SU-DHL-6 (cell line): ENCODE data around the gene MED12L.
"Not testable (repeated sequence)": the region's sequence is repeated elsewhere in the genome, so short reads cannot be mapped to it uniquely, and the experiment has no call there.

Source experiments
- EZH2phosphoT487 ChIP-seq: fragments of 200-600 bp; sonication (generic), shearing (Covaris generic); conservative IDR thresholded peaks from 2 replicates; pipeline ENCODE4 v1.6.1; 2018; ENCODE audit warnings: mild to moderate bottlenecking, antibody characterized with exemption, low read length, moderate library complexity, mixed read lengths
- TF ChIP-seq, protein P1 (sequence below): fragments of 200-600 bp; sonication (generic); IDR thresholded peaks from one replicate; pipeline ENCODE4 v1.5.1; 2017; ENCODE audit warnings: antibody characterized with exemption, mild to moderate bottlenecking, low read length, moderate library complexity; ENCODE audit not compliant: insufficient read depth, poor library complexity, severe bottlenecking

DNA sequence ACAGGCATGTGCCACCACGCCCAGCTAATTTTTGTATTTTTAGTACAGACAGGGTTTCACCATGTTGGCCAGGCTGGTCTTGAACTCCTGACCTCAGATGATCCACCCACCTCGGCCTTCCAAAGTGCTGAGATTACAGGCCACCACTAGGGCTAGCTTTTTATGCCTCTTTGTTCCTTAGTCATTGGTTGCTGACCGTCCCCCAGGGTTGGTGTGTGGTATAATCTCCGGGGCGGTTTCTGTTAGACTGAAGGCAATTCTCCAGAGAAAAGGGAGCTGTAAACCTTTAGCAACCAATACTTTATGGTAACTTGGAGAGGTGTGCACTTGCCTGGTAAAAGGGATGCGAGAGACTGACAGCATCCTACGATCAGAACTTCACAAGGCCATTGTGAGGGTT is 12.6 kb upstream of the MED12L start:
- TF ChIP-seq, protein P1, sequence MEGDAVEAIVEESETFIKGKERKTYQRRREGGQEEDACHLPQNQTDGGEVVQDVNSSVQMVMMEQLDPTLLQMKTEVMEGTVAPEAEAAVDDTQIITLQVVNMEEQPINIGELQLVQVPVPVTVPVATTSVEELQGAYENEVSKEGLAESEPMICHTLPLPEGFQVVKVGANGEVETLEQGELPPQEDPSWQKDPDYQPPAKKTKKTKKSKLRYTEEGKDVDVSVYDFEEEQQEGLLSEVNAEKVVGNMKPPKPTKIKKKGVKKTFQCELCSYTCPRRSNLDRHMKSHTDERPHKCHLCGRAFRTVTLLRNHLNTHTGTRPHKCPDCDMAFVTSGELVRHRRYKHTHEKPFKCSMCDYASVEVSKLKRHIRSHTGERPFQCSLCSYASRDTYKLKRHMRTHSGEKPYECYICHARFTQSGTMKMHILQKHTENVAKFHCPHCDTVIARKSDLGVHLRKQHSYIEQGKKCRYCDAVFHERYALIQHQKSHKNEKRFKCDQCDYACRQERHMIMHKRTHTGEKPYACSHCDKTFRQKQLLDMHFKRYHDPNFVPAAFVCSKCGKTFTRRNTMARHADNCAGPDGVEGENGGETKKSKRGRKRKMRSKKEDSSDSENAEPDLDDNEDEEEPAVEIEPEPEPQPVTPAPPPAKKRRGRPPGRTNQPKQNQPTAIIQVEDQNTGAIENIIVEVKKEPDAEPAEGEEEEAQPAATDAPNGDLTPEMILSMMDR = not testable (repeated sequence)
- TF ChIP-seq EZH2phosphoT487 = not testable (repeated sequence)
